NCI-H1092 (cell line): ENCODE results near the gene LAGE3.

Experiments used
- DNase-seq: peaks from one replicate; lab custom pipeline; 2025; lab: John Stamatoyannopoulos, UW

The LAGE3 gene

DNA sequence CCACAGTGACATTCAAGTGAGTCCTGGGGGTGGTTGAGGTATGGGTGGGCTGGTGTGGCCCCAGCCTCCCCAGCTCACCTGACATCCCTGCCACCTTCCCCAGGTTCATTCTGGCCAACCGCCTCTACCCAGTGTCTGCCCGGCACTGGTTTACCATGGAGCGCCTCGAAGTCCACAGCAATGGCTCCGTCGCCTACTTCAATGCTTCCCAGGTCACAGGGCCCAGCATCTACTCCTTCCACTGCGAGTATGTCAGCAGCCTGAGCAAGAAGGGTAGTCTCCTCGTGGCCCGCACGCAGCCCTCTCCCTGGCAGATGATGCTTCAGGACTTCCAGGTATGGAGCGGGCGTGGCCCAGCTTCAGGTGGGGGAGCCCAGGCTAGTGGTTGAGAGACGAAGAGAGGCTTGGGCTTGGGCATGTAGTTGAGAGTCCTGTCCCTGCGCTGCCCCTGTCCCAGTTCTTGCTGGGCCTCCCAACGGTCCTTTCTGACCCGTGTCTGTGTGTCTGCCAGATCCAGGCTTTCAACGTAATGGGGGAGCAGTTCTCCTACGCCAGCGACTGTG is 43.8 kb downstream of the LAGE3 start:
- DNase-seq = no peak

DNA sequence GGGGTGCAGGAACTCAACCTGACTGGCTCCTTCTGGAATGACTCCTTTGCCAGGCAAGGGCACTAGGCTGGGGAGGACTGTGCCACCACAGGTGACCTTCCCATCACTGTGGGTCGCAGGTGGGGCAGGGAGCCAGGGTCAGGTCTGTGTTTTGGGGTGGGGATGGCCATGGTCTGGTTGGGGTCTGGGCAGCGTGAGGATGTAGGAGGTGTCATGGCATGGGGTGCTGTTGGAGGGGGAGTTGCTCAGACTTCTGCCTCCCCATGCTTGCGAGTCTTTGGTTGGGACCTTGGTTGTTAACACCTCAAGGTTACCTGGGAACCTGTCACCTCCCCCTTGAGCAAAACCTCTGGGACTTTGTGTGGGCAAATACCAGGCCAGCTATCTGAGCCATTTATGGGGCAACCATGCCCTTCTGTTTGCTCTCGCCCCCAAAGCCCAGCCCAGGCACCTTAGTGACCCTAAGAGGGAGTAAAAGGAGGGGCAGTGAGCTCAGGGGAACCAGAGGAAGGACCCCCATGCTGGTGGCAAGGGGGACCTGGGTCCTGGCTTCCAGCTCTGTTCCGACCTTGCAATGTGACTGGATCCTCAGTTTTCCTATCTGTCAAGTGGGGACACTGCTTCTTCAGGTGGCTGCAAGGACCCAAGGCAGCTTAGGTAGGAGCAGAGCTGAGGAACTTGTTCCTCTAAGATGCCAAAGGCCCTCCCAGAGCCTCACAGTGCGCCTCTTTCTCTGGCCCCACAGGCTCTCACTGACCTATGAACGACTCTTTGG is 44.5 kb downstream of the LAGE3 start:
- no peak for DNase-seq

DNA sequence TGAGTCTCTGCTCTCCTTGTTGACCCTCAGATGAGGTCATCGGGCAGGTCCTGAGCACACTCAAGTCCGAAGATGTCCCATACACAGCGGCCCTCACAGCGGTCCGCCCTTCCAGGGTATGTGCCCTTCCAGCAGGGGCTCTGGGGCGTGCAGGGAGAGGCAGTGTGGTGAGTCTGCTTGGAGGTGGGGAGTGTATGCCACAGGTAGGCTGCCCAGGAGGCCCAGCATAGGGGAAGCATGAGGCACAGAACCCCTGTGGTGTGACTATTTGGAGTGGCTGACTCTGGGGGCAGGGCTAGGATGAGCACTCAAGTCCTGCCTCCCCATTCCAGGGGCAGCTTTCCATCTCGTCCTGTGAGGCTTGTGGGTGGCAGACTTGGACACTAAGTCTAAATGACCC is 45.5 kb downstream of the LAGE3 start:
- DNase-seq = no peak

DNA sequence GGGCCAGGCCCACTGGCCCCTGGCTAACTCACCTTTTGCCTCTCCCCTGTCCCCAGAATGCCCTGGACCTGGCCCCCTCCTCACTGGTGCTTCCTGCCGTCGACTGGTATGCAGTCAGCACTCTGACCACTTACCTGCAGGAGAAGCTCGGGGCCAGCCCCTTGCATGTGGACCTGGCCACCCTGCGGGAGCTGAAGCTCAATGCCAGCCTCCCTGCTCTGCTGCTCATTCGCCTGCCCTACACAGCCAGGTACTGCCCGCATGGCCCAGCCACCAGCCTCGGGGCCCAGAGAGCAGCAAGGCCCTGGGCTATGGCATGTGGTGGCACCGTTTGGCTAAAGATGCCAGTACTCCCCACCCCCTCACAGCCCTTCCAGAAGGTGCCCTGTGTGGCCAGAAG is 46.9 kb downstream of the LAGE3 start:
- DNase-seq = no peak

GRCh38 chrX:154431341-154431740 is 47.7 kb downstream of the LAGE3 start:
- DNase-seq = no peak

DNA sequence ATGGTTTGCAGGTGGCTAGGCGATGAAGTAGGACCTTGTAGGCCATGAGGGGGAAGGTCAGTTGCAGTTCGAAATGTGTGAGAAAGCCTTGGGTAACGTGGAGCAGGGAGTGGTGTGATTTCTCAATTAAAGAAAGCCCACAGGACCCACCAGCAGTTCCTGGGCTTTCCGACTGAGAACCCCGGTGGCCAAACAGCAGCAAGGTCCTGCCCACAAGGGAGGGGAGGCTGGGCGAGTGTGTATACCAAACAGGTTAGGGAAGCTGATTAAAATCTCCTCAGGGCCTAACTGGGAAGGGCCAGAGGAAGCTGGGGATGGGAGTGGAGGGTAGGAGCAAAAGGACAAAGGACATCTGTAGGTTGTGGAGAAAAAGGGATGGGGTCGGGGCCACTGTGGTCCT is 48.2 kb downstream of the LAGE3 start:
- DNase-seq = no peak

DNA sequence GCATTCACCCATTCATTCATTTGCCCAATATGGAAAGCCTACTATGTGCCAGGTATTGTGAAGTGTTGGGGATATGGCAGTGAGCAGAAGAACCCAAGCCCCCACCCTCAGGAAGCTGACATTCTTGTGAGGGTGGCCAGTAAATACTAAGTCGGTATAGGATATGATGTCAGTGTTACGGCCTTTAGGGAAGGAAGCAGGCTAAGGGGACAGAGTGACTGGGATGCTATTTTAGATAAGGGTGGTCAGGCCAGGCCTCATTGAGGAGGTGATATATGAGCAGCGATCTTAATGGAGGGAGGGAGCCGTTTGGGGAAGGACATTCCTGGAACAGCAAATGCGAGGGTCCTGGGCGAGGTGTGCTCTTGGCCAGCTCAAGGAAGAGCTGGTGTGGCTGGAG is 48.6 kb downstream of the LAGE3 start:
- no peak for DNase-seq

- no peak for DNase-seq
Observed at GRCh38 chrX:154429711-154430110, 49.4 kb downstream of the LAGE3 start.

DNA sequence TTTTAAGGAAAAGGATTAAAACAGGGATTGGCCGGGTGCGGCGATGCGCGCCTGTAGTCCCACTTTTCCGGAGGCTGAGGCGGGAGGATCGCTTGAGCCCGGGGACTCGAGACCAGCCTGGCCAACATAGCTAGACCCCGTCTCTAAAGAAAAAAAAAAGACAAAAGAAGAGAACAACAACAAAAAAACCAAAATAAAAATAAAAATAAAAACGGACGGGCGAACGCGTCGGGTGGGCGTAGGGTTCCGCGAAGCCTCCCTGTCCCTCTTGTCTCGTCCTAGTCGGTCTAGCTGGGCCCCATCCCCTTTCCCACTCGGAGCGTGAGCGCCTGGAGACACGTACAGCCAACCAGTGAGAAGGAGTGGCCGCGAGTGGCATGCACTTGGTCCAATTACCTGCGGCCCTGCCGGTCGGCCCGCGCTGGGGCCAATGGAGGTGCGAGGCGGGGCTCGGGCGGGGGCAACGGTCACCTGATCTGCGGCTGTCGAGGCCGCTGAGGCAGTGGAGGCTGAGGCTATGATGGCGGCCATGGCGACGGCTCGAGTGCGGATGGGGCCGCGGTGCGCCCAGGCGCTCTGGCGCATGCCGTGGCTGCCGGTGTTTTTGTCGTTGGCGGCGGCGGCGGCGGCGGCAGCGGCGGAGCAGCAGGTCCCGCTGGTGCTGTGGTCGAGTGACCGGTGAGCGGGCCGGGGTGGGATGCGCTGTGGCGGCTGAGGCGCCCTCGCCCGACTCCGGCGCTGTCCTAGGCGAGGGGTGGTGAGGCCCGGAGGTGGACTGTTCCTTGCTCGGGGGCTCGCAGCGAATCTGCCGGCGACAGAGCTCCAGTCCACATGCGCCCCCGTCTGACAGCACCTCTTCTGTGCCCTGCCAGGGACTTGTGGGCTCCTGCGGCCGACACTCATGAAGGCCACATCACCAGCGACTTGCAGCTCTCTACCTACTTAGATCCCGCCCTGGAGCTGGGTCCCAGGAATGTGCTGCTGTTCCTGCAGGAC is 50.6 kb downstream of the LAGE3 start, which contains the start of gene ATP6AP1:
TSS of gene ATP6AP1 (plus strand) at position 502 of the 996 bp plus-strand sequence. CDS start at position 518, 16 bp downstream.
- peak; percentile 92 for DNase-seq
